Thoracic aorta (tissue), 2 donors: ENCODE results near the gene PPP3R2. TPM values are rescaled to one million over a fixed set of nuclear protein-coding genes. Genes with fewer than 3 reads are reported as not detected.

Experiments used
- ATAC-seq: fragments of 150-250 bp; one replicate; pipeline ENCODE4 v1.8.0; 2017; ENCODE audit warnings: low read depth; ENCODE audit not compliant: insufficient number of reproducible peaks, low FRiP score
- DNase-seq: peaks from one replicate; pipeline ENCODE4 v3.0.0-alpha.2; 2020; ENCODE audit warnings: low spot score
- H3K27ac ChIP-seq, 2 donors: fragments of 200-600 bp; sonication (generic); 1 replicate in 1 of 2; 2 replicates in 1 of 2; pipeline ENCODE4 v1.5.1; 2016; ENCODE audit warnings: mild to moderate bottlenecking in 2 of 2, moderate library complexity in 2 of 2
- H3K27me3 ChIP-seq: fragments of 200-600 bp; sonication (generic); replicated peaks from 2 replicates; pipeline ENCODE4 v1.6.0; 2016; ENCODE audit warnings: mild to moderate bottlenecking; ENCODE audit not compliant: insufficient read depth
- H3K36me3 ChIP-seq: fragments of 200-600 bp; sonication (generic); one replicate; pipeline ENCODE4 v1.5.1; 2016
- H3K4me1 ChIP-seq, 2 donors: fragments of 200-600 bp; sonication (generic); 1 replicate in 1 of 2; 2 replicates in 1 of 2; pipeline versions ENCODE4 v1.5.1 to v1.6.0; 2016; ENCODE audit warnings: low read depth in 2 of 2, mild to moderate bottlenecking in 1 of 2; ENCODE audit not compliant: control insufficient read depth in 1 of 2
- H3K4me3 ChIP-seq: fragments of 200-600 bp; sonication (generic); 2 replicates; pipeline ENCODE4 v1.5.1; 2016; ENCODE audit warnings: mild to moderate bottlenecking
- H3K9me3 ChIP-seq: fragments of 200-600 bp; sonication (generic); 2 replicates; pipeline ENCODE4 v1.5.1; 2016
- CTCF ChIP-seq: fragments of 200-600 bp; sonication (generic); IDR thresholded peaks from one replicate; pipeline ENCODE4 v1.5.1; 2019; ENCODE audit warnings: antibody characterized with exemption
- total RNA-seq, 2 donors: library from RNA; depleted of rRNA; stranded (reverse); fragments of >200 nt; gene quantifications; one replicate each; pipeline versions ENCODE4 v1.1.0 to v1.2.3, GENCODE V29; 2016

The PPP3R2 gene
- total RNA-seq, 2 donors from 2014 or later, result not detected

- Histone ChIP-seq H3K4me1 (no peaks in the 10 kb centered on the region), H3K4me3 (no peak overlapping the region), H3K9me3 (no peaks in the 10 kb centered on the region), H3K27me3 (no peaks in the 10 kb centered on the region), H3K36me3 (no peaks in the 10 kb centered on the region), H3K27ac (no peak overlapping the region)
- no peak for ATAC-seq
- DNase-seq, result no peak
- TF ChIP-seq CTCF, result no peak
These were observed 14.8 kb downstream of the PPP3R2 start for GRCh38 chr9:101579711-101580545.

DNA sequence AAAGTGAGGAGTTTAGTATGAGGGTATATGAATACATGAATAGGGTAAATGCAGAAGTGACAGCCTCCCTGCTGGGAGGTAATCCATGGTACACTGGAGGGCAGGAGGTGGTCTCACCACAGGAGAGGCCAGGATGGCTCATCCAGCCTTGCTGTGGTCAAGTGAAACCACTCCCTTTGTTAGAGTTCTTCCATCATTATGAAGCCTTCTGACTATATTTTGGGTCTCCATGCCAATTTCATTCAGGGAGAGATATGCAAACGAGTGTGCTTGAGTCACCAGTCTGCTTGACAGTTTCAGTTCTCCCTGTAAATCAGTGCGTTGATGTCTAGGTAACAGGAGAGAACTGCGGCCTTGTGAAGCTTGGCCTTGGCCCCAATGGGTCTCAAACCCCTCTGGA, 16.4 kb downstream of the PPP3R2 start:
- Histone ChIP-seq H3K4me3 (no peak overlapping the region), H3K4me1 (no peaks in the 10 kb centered on the region), H3K27me3 (no peaks in the 10 kb centered on the region), H3K9me3 (no peaks in the 10 kb centered on the region), H3K27ac (no peak overlapping the region), H3K36me3 (no peaks in the 10 kb centered on the region)
- ATAC-seq, result no peak
- no peak for TF ChIP-seq CTCF
- no peak for DNase-seq

DNA sequence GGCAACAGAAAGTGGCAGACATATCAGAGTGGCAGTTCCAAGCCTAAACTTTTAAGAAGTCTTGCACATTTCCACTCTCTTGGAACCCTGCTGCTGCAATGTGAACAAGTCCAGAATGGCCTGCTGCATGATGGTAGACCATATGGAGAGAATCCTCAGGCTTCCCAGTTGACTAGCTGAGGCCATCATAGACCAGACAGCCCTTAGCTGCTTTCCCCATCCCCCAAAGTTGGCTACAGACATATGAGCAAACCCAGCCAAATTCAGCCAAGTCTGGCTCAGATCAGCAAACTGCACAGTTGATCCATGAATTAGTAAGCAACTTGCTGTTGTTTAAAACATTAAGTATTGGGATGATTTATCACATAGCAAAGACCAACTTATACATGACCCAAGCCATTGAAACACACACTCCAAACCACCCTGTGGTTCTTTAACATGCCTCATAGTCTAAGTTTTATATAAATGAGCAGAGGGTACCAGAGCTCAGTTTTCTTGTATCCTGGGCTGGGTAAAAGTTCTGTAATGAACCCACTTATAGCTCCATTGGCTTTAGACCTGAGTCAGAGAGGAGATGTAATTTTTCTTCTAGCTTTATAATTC, 19.9 kb downstream of the PPP3R2 start:
- no peak for ATAC-seq
- no peaks in the 10 kb centered on the region for H3K27me3 ChIP-seq
- no peaks in the 10 kb centered on the region for H3K4me1 ChIP-seq
- H3K4me3 ChIP-seq, result no peak overlapping the region
- no peak overlapping the region for H3K27ac ChIP-seq
- DNase-seq, result no peak
- no peaks in the 10 kb centered on the region for H3K36me3 ChIP-seq
- TF ChIP-seq CTCF, result no peak
- no peaks in the 10 kb centered on the region for H3K9me3 ChIP-seq

- Histone ChIP-seq H3K9me3 (no peaks in the 10 kb centered on the region), H3K36me3 (no peaks in the 10 kb centered on the region), H3K4me1 (no peaks in the 10 kb centered on the region), H3K4me3 (no peak overlapping the region), H3K27me3 (no peaks in the 10 kb centered on the region), H3K27ac (no peak overlapping the region)
- DNase-seq, result no peak
- ATAC-seq, result no peak
- no peak for TF ChIP-seq CTCF
These were observed 22.5 kb downstream of the PPP3R2 start for GRCh38 chr9:101572316-101572715.

GRCh38 chr9:101571114-101571513, 23.7 kb downstream of the PPP3R2 start:
- no peaks in the 10 kb centered on the region for H3K4me1 ChIP-seq
- no peak for TF ChIP-seq CTCF
- no peaks in the 10 kb centered on the region for H3K36me3 ChIP-seq
- no peak overlapping the region for H3K27ac ChIP-seq
- H3K27me3 ChIP-seq, result no peaks in the 10 kb centered on the region
- ATAC-seq (no peak), DNase-seq (no peak)
- no peaks in the 10 kb centered on the region for H3K9me3 ChIP-seq
- no peak overlapping the region for H3K4me3 ChIP-seq
